ENCODE data around the gene KCTD18.
A peak's percentile ranks its signal among the peaks of the same experiment; 100 is the strongest.

The KCTD18 gene

GRCh38 chr2:200486529-200486928 lies 23.3 kb downstream of the KCTD18 start:
- DNase-seq (ENCODE audit: low read depth in 2 of 3, low spot score in 1 of 3): no peak

- no peak for DNase-seq (ENCODE audit: low read depth in 2 of 3, low spot score in 1 of 3)
Observed at GRCh38 chr2:200484934-200485333, 24.9 kb downstream of the KCTD18 start.

- DNase-seq (ENCODE audit: low read depth in 2 of 3, low spot score in 1 of 3): peak in 1 of 3 donors; percentile 15
Observed at GRCh38 chr2:200483729-200484198, 26.1 kb downstream of the KCTD18 start.

- DNase-seq (ENCODE audit: low read depth in 2 of 3, low spot score in 1 of 3): no peak
Observed at GRCh38 chr2:200482194-200482593, 27.7 kb downstream of the KCTD18 start.

- DNase-seq (ENCODE audit: low read depth in 2 of 3, low spot score in 1 of 3): no peak
Observed at GRCh38 chr2:200479692-200480265, 30.1 kb downstream of the KCTD18 start.

GRCh38 chr2:200477667-200478131 lies 32.2 kb downstream of the KCTD18 start:
- no peak for DNase-seq (ENCODE audit: low read depth in 2 of 3, low spot score in 1 of 3)

GRCh38 chr2:200476836-200477235 lies 33.0 kb downstream of the KCTD18 start:
- no peak for DNase-seq (ENCODE audit: low read depth in 2 of 3, low spot score in 1 of 3)

GRCh38 chr2:200475795-200476194 lies 34.1 kb downstream of the KCTD18 start:
- no peak for DNase-seq (ENCODE audit: low read depth in 2 of 3, low spot score in 1 of 3)

- DNase-seq (ENCODE audit: low read depth in 2 of 3, low spot score in 1 of 3): no peak
Observed at GRCh38 chr2:200472853-200473464, 36.9 kb downstream of the KCTD18 start.

GRCh38 chr2:200471928-200472645 lies 37.8 kb downstream of the KCTD18 start:
- DNase-seq (ENCODE audit: low read depth in 2 of 3, low spot score in 1 of 3): no peak

GRCh38 chr2:200471324-200471848 lies 38.5 kb downstream of the KCTD18 start:
- peak in 1 of 3 donors; percentile 26 for DNase-seq (ENCODE audit: low read depth in 2 of 3, low spot score in 1 of 3)

GRCh38 chr2:200470230-200470629 lies 39.6 kb downstream of the KCTD18 start:
- DNase-seq (ENCODE audit: low read depth in 2 of 3, low spot score in 1 of 3): no peak

GRCh38 chr2:200469708-200470211 lies 40.1 kb downstream of the KCTD18 start:
- DNase-seq (ENCODE audit: low read depth in 2 of 3, low spot score in 1 of 3): no peak

- DNase-seq (ENCODE audit: low read depth in 2 of 3, low spot score in 1 of 3): no peak
Observed at GRCh38 chr2:200467806-200468681, 41.8 kb downstream of the KCTD18 start.

- peak in 2 of 3 donors; percentile 42 to 55 for DNase-seq (ENCODE audit: low read depth in 2 of 3, low spot score in 1 of 3)
Observed at GRCh38 chr2:200466425-200467418, 43.1 kb downstream of the KCTD18 start.

- no peak for DNase-seq (ENCODE audit: low read depth in 2 of 3, low spot score in 1 of 3)
Observed at GRCh38 chr2:200463452-200463851, 46.4 kb downstream of the KCTD18 start.

GRCh38 chr2:200461846-200462710 lies 47.8 kb downstream of the KCTD18 start:
- no peak for DNase-seq (ENCODE audit: low read depth in 2 of 3, low spot score in 1 of 3)

GRCh38 chr2:200459101-200459500 lies 50.8 kb downstream of the KCTD18 start:
- no peak for DNase-seq (ENCODE audit: low read depth in 2 of 3, low spot score in 1 of 3)

GRCh38 chr2:200456567-200456966 lies 53.3 kb downstream of the KCTD18 start:
- DNase-seq (ENCODE audit: low read depth in 2 of 3, low spot score in 1 of 3): no peak

Measured in stimulated activated CD4-positive, alpha-beta T cell treated with anti-CD3 and anti-CD28 coated beads, Interleukin-12 subunit alpha, Interleukin-12 subunit beta, amount 100 ng/mL, for 48 hours (primary cell).